Common myeloid progenitor, CD34-positive (primary cell): ENCODE data around the gene UBR4.
A peak's percentile ranks its signal among the peaks of the same experiment; 100 is the strongest.
"Not testable (repeated sequence)": the region's sequence is repeated elsewhere in the genome, so short reads cannot be mapped to it uniquely, and the experiment has no call there.

Source experiments
- CTCF ChIA-PET: fragments of 350-600 bp; sonication (Branson Sonifier 250); formaldehyde crosslinking; loops from one replicate; lab custom pipeline; 2021; ENCODE audit warnings: antibody characterized with exemption; lab: Charles Lee
- POLR2A ChIA-PET: fragments of 350-600 bp; sonication (Branson Sonifier 250); formaldehyde crosslinking; loops from one replicate; lab custom pipeline; 2021; ENCODE audit warnings: antibody characterized with exemption; lab: Charles Lee
- DNase-seq, 3 donors: peaks; one replicate each; pipeline versions ENCODE4 v3.0.0 to v3.0.0-alpha.2; 2013
- H3K27ac ChIP-seq, 2 experiments: 1 replicate in 1 of 2; 2 replicates in 1 of 2; pipeline ENCODE4 v1.7.0; 2013; ENCODE audit warnings: inconsistent platforms in 2 of 2, low read length in 2 of 2, mild to moderate bottlenecking in 2 of 2, low read depth in 1 of 2, moderate library complexity in 1 of 2; ENCODE audit not compliant: severe bottlenecking in 2 of 2, insufficient read depth in 1 of 2, poor library complexity in 1 of 2
- H3K27me3 ChIP-seq, 5 experiments: replicated peaks in 2 of 5; 1 replicate in 3 of 5; 2 replicates in 2 of 5; pipeline versions ENCODE4 v1.6.1 to v1.7.0; 2013; ENCODE audit warnings: low read length in 4 of 5, mild to moderate bottlenecking in 2 of 5, moderate library complexity in 2 of 5, inconsistent platforms in 1 of 5; ENCODE audit not compliant: insufficient read depth in 5 of 5, control insufficient read depth in 4 of 5
- H3K36me3 ChIP-seq, 4 experiments: 1 replicate in 2 of 4; 2 replicates in 2 of 4; pipeline versions ENCODE4 v1.6.1 to v1.7.0; 2013; ENCODE audit warnings: low read length in 3 of 4, control low read depth in 1 of 4, mild to moderate bottlenecking in 1 of 4; ENCODE audit not compliant: control insufficient read depth in 4 of 4, insufficient read depth in 4 of 4
- H3K4me1 ChIP-seq, 4 experiments: 1 replicate in 3 of 4; 2 replicates in 1 of 4; pipeline versions ENCODE4 v1.6.1 to v1.7.1; 2013; ENCODE audit warnings: low read length in 3 of 4, mild to moderate bottlenecking in 3 of 4, control low read depth in 1 of 4, inconsistent platforms in 1 of 4, moderate library complexity in 1 of 4; ENCODE audit not compliant: control insufficient read depth in 4 of 4, insufficient read depth in 4 of 4; ENCODE audit errors: control extremely low read depth in 1 of 4
- H3K4me3 ChIP-seq, 7 experiments: 1 replicate in 4 of 7; 2 replicates in 3 of 7; pipeline versions ENCODE4 v1.5.1 to v1.7.0; 2013; ENCODE audit warnings: mild to moderate bottlenecking in 7 of 7, low read length in 6 of 7, moderate library complexity in 6 of 7, inconsistent platforms in 2 of 7, low read depth in 2 of 7, control low read depth in 1 of 7; ENCODE audit not compliant: insufficient read depth in 4 of 7, control insufficient read depth in 1 of 7; ENCODE audit errors: extremely low read depth in 1 of 7
- H3K9me3 ChIP-seq, 5 experiments: 1 replicate in 4 of 5; 2 replicates in 1 of 5; pipeline versions ENCODE4 v1.6.1 to v1.7.1; 2013; ENCODE audit warnings: low read length in 4 of 5, mild to moderate bottlenecking in 2 of 5, inconsistent platforms in 1 of 5, low read depth in 1 of 5, moderate library complexity in 1 of 5; ENCODE audit not compliant: control insufficient read depth in 4 of 5, insufficient read depth in 2 of 5; ENCODE audit errors: control extremely low read depth in 1 of 5
- WGBS: methylation state at CpG from one replicate; pipeline ENCODE4 v1.1.5; 2013; ENCODE audit not compliant: insufficient coverage; 5-methylcytosine and 5-hydroxymethylcytosine counted together

Gene UBR4

DNA sequence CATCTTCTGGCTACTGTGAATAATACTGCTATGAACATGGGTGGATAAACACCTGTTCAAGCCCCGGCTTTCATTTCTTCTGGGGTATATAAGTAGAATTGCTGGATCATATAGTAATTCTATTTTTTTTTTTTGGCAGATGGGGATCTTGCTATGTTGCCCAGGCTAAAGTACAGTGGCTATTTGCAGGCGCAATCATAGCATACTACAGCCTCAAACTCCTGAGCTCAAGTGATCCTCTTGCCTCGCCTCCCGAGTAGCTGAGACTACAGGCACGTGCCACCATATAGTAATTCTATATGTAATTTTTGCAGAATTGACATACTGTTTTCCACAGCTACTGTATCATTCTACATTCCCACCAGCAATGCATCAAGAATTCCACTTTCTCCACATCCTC, 27.8 kb downstream of the UBR4 start:
- Histone ChIP-seq H3K9me3 (no peaks in the 10 kb centered on the region), H3K36me3 (peaks cover 22 to 80% (median 56%) of the 10 kb centered on the region in 4 experiments), H3K27ac (no peak overlapping the region), H3K4me1 (peaks cover 11 to 20% (median 15%) of the 10 kb centered on the region in 4 experiments), H3K27me3 (no peaks in the 10 kb centered on the region), H3K4me3 (no peak overlapping the region)
- POLR2A ChIA-PET: no interaction called here
- DNase-seq: no peak
- CTCF ChIA-PET: interaction anchor here (1.3 to 2.0 kb wide), 2 partner anchors 8 to 42 kb away, joined by 3 to 6 read pairs; no protein-coding TSS in a partner anchor
- WGBS: 100% methylated on average over 1 of the region's 5 CpGs

- Histone ChIP-seq H3K36me3 (peaks cover 19 to 81% (median 56%) of the 10 kb centered on the region in 4 experiments), H3K27ac (peak overlapping the region in 1 of 2 experiments; percentile 79), H3K4me1 (peaks cover 11 to 20% (median 15%) of the 10 kb centered on the region in 4 experiments), H3K4me3 (peak overlapping the region in 1 of 7 experiments; percentile 37)
- no CpG with 5 or more reads among the region's 8 CpGs for WGBS
- ChIA-PET POLR2A (interaction anchor here (1.0 to 2.0 kb wide), 3 partner anchors 30 to 71 kb away, joined by 3 to 15 read pairs (median 3); partner anchors contain the start of genes EMC1, MRTO4 and UBR4), CTCF (interaction anchor here (0.9 to 3.2 kb wide), 15 partner anchors 11 to 65 kb away, joined by 3 to 20 read pairs (median 6); no protein-coding TSS in a partner anchor)
- DNase-seq: peak; percentile 19 to 66 (median 52)
- H3K9me3 ChIP-seq, H3K27me3 ChIP-seq: not testable (repeated sequence)
Measured at GRCh38 chr1:19180265-19180657, 29.8 kb downstream of the UBR4 start.

GRCh38 chr1:19179597-19180264, 30.3 kb downstream of the UBR4 start:
- ChIA-PET CTCF (interaction anchor here (0.9 to 3.2 kb wide), 21 partner anchors 10 to 65 kb away, joined by 3 to 20 read pairs (median 4); no protein-coding TSS in a partner anchor), POLR2A (interaction anchor here (0.6 to 2.0 kb wide), 5 partner anchors 31 to 72 kb away, joined by 3 to 15 read pairs (median 3); partner anchors contain the start of genes EMC1, MRTO4 and UBR4)
- Histone ChIP-seq H3K9me3 (no peaks in the 10 kb centered on the region), H3K36me3 (peaks cover 18 to 82% (median 54%) of the 10 kb centered on the region in 4 experiments), H3K27me3 (no peaks in the 10 kb centered on the region), H3K4me3 (peak overlapping the region in 3 of 7 experiments; percentile 33 to 44 (median 37)), H3K27ac (peak overlapping the region; percentile 52 to 79), H3K4me1 (peaks cover 11 to 20% (median 15%) of the 10 kb centered on the region in 4 experiments)
- 13% methylated on average over 6 of the region's 8 CpGs for WGBS
- peak; percentile 91 to 98 (median 92) for DNase-seq

GRCh38 chr1:19178734-19179398, 31.2 kb downstream of the UBR4 start:
- ChIA-PET POLR2A (interaction anchor here (0.6 to 2.0 kb wide), 5 partner anchors 32 to 136 kb away, joined by 3 to 15 read pairs (median 3); partner anchors contain the start of genes EMC1, MRTO4 and UBR4), CTCF (interaction anchor here (0.6 to 3.2 kb wide), 21 partner anchors 9 to 63 kb away, joined by 3 to 20 read pairs (median 4); no protein-coding TSS in a partner anchor)
- Histone ChIP-seq H3K4me3 (no peak overlapping the region), H3K4me1 (peaks cover 11 to 20% (median 15%) of the 10 kb centered on the region in 4 experiments), H3K36me3 (peaks cover 20 to 81% (median 56%) of the 10 kb centered on the region in 4 experiments), H3K9me3 (no peaks in the 10 kb centered on the region), H3K27ac (peak overlapping the region; percentile 52 to 79), H3K27me3 (no peaks in the 10 kb centered on the region)
- peak in 2 of 3 donors; percentile 6 to 36 for DNase-seq
- 88% methylated on average over 3 of the region's 5 CpGs for WGBS

DNA sequence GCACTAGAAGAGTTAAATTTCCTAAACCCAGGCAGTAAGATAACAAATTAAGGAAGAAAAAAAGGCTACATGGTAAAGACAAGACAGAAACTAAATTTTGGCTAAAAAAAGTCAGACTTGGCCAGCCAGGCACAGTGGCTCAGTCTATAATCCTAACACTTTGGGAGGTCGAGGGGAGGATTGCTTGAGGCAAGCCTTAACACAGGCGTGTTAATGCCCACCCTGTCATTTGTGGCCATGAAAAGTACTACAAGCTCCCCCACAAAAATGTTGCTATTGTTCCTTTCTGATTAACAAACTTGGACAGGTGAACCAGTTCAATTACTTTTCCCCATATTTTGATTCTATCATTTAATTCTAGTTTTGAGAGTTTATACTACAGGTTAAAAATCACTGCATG, 32.3 kb downstream of the UBR4 start:
- Histone ChIP-seq H3K27ac (no peak overlapping the region), H3K27me3 (no peaks in the 10 kb centered on the region), H3K4me1 (peaks cover 11 to 20% (median 15%) of the 10 kb centered on the region in 4 experiments), H3K9me3 (no peaks in the 10 kb centered on the region), H3K36me3 (peaks cover 26 to 82% (median 57%) of the 10 kb centered on the region in 4 experiments), H3K4me3 (no peak overlapping the region)
- ChIA-PET CTCF (interaction anchor here (0.6 to 3.2 kb wide), 11 partner anchors 8 to 63 kb away, joined by 3 to 20 read pairs (median 5); no protein-coding TSS in a partner anchor), POLR2A (interaction anchor here (0.6 to 0.7 kb wide), 2 partner anchors 30 to 135 kb away, joined by 3 to 4 read pairs; no protein-coding TSS in a partner anchor)
- peak in 2 of 3 donors; percentile 15 to 28 for DNase-seq
- WGBS: 89% methylated on average over 1 of the region's 2 CpGs

- H3K4me1 ChIP-seq: no peaks in the 10 kb centered on the region
- H3K27me3 ChIP-seq: no peaks in the 10 kb centered on the region
- peaks cover 52 to 92% (median 73%) of the 10 kb centered on the region in 4 experiments for H3K36me3 ChIP-seq
- no CpG with 5 or more reads among the region's 2 CpGs for whole genome bisulfite sequencing
- no peak overlapping the region for H3K27ac ChIP-seq
- H3K4me3 ChIP-seq: no peak overlapping the region
- CTCF ChIA-PET: interaction anchor here (1.0 to 3.4 kb wide), 4 partner anchors 9 to 87 kb away, joined by 3 to 20 read pairs (median 3); no protein-coding TSS in a partner anchor
- H3K9me3 ChIP-seq: no peaks in the 10 kb centered on the region
- DNase-seq: peak in 1 of 3 donors; percentile 12
- POLR2A ChIA-PET: no interaction called here
Measured at GRCh38 chr1:19169642-19170041, 40.4 kb downstream of the UBR4 start.
